DMS53 (cell line): ENCODE data around the gene RET.

ENCODE experiments used
- DNase-seq: peaks from one replicate; lab custom pipeline; 2025; lab: John Stamatoyannopoulos, UW

Gene RET

DNA sequence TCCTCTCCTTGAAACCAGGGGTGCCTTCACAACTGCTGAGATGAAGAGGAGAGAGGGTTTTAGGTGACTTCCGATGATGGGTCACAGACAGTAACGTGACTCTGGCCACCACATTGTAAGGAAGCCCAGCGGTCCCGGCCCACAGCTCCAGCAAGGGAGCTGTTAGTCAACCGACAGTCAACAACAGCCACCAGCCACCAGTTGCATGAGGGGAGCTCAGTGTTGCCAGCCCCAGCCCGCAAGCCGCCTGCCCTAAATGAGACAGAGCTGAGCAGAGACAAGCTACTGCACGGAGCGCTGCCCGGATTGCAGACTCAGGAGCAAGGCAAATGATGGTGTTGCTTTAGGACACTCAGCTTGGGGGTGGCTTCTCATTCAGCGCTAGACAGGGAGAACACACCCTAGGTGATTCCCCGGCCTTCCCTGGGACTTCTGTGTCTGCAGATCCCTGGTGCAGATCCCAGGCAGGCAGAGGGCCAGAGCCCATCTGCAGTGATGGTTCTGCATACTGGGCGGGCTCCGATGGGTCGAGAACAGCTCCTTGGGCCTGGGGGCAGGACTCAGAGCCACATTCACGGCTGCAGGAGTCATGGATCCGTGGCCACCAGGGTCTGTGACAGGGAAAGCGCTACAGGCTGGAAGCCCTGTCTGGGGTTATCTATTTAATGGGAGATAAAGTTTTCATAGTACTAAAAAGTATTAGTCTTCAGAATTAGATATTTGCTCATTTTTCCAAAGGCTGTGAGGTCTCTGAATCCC, 14.3 kb upstream of the RET start:
- no peak for DNase-seq

DNA sequence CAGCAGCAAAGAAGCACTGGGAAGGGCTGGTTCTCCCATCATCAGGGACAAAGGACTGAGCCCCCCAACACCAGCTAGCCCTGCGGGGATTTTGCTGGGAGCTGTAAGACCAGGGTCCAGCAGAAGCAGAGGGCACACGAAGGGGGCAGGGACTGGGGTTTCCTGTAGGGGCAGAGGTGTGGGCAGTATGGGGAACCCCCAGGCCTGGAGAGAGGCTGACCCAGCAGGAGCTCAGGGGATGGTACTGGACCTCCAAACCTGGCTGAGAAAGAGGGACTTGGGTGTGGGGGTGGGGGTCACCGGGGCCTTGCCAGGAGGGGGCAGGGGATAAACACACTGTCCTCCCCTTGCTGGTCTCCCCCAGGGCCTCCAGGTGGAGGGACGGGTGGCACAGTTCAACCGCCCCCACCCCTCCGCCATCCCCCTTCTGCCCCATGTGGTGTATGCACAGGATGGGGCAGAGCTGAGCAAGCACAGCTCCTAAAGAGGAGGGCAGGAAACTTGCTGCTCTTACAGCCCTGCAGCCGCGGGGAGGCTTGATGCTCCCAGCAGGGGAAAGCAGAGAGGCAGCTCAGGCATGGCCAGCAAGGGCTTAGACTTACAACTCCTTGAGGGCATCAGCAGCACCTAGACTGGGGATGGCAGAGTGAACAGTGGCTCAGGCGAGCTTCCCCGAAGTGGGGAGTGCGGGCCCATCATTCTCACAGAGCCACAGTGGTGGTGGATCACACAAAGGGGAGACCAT, 12.4 kb upstream of the RET start:
- DNase-seq = no peak

DNA sequence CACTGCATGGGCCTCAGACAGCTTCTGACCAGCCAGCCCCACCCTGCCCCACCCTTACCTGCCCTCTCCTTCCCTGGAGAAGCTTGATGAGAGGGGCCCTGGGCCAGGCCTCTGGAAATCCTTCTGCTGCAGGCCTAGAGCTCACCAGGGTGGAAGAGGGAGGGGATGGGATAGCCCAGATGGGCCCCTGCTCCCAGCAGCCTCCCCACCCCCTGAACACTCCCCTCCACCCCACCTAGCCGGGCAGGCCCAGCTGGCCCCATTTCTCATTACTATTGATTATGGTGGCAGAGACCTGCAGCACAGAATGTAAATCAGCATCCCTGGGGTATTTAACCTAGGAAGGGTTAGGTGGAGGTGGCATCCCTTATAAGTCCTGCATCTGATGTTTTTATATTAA, 11.6 kb upstream of the RET start:
- no peak for DNase-seq

GRCh38 chr10:43065761-43066160, 11.1 kb upstream of the RET start:
- DNase-seq = no peak

- DNase-seq = no peak
Observed at GRCh38 chr10:43066481-43066880, 10.4 kb upstream of the RET start.

DNA sequence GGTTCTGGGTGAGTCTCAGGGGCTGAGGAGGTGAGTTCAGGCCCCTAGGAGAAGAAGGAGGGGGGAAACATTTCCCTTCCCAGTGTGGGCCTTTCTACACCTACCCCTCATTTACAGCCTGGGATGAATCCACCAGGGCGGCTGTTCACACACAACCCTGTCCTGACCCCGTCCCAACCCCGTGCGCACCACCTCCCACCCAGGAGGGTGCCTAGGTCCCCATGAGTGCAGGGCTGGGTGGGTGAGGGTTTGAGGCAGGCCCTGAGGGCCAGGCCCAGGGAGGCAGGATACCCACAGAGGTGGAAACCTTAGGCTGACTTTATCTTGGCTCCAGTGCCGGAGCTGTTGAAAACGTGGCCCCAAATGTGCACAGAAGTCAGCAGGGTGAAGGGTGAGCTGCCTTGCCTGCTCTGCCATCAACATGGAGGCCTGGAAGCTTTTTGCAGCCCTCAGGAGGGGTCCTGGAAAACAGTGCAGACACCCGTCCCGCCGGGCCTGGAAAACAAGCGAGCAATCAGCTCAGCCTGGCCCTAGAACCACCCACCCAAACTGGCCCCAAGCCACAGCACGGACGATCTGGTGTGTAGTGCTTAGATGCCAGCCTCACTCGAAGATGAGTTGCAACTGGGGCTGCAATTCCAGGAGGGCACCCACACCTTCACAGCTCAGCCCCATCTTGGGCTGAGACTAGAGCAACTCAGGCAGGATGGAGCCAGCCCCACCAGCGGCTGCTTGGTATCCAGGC, 9.3 kb upstream of the RET start:
- DNase-seq = no peak

DNA sequence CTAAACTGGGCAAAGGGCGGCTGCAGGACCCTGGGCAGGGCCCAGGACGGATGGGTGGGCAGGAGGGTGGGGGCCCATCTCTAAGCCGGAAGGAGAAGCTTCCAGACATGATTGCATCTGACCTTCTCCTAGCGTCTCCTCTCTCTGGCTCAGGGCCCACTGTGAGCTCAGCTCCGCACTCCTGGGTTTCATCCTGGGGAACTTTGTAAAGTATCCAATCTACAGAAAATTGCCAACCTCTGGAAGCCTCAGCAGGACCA, 8.8 kb upstream of the RET start:
- no peak for DNase-seq

DNA sequence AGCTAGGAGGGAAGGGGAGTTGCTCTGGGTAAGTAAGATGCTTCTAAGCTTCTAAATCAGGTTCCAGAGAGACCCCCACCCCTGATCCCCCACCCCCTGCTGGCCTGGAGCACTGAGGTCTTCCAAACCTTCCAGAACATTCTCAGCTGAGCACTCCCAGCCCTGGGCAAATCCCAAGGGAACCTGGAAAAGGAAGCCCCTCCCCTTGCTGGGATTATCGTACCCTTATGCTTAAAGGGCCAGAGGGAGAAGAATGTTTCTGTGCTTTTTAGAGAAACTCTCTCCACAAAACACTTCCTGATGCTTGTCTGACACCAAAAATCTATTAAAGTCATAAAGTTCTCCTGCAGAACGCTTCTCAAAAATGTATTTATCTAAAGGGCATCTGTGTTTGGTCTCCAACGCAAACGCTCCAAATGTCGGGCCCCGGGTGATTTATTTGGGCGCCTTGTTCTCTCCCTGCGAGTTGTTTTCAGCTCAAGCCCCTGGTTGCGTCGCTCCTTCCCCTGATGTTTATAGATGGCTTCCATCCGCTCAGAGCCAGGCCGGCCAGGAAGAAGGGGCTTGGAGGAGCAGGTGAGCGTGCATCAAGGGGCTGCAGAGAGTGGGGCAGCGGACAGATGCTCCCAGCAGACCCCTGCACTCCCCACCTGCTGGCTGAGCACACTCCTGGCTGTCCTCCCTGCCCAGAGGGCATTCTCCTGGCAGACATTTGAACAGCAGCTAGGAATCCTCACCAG, 8.2 kb upstream of the RET start:
- DNase-seq = no peak

DNA sequence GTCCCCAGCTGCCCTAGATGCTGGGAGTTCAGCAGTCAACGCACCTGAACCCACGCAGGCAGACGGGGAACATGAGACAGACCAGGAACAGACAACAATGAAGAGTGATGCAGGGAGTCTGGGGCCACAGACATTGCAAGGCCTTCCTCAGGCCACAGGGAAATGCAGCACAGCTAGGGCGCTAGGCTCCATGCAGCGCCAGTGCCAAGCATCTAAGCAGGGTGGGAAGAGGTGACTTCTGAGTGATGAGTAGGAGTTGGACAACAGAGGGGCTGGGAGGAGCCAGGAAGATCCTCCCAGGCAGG, 7.7 kb upstream of the RET start:
- DNase-seq = no peak

DNA sequence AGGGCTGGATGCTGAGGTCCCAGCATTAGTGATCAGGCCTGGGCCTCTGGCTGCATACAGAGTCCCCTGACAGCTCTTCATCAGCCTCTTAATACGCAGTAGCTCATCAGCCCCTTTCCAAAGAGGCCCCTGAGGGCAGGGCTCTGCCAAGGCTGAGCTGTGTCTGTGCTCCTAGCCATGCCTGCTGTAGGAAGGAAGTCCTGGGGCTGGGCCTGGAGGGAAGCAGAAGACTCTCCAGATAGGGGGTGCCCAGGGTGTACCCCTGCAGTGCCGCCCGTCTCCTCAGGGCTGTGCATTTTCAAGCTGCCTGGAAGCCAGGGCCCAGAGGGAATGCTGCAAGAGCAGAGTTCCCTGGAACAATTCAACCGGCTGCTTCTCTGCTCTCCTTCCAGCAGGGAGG, 7.3 kb upstream of the RET start:
- no peak for DNase-seq

DNA sequence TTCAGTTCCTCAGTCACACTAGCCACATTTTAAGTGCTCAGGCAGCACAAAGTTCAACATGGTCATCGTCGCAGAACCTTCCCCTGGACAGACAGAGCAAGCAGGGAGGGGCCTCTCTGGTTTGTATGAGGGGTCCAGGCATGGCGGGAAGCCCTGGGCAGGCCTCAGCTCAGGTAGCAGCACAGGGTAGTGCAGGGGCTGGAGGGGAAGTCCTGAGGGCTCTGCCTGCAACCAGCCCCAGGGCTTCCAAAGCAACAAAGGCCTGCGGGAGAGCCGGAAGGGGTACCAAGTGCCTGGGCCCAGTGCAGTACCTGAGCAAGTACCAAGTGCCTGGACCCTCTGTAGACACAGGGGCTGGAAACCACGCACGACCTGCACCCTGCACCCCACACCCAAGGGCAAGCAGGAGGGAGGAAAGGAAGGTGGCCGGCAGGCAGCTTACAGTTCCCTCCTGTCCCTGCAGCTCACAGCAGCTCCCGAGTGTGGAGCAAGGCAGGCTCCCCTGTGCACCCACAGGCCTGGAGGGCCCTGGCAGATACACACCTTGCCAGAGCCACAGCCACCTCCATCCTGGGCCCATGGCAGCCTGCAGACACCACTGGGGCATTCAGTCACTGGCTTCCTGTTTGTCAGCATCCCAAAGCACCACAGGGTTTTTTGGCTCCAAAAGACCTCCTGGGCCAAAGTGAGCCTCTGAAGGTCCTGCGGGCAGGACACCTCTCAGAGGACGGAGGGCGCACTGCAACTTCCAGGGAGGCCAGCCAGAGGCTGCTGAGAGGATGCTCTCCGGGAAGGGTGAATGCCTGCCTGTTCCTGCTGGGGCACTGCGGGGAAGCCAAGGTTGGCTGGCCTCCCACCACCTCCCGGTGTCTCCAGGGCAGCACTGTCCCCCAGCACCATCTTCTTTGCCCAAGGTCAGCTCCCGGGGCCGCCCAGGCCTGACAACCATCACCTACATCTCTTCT, 6.5 kb upstream of the RET start:
- no peak for DNase-seq

DNA sequence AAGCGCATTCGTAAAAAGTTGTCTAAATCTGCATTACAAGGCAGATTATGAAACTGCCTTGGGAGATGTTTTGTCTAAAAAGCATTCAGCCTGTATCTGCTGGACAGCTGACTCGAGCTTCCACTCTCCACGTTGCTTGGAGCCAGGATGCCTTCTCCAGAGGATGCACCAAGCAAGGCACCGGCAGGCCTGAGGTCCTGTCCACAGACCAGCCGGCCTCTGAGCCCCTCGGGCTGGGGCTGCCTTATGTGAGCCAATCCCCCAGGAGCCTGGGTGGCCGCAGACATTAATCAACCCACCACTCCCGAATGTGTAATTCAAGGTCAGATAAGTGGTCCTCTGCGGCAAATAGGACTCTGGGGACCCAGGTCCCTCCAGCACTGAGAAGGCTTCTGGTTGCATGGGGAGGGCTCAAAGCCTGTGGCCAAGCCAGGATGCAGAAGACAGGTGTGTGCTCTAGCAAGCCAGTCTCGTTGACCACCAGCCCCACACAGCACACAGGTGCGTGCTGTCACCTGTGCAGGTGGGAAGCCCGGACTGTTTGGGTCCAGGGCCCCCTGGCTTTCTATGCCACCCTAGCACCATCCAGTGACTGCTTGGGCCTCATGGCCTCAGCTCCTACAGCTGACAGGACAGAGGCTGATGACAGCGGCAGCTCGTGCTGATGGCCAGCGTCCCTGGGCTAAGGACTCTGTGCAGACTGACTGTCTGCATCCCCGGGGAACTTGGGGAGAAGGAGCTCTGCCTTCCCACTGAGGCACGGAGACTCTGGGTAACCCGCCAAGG, 4.8 kb upstream of the RET start:
- peak; percentile 38 for DNase-seq

GRCh38 chr10:43073191-43073590, 3.7 kb upstream of the RET start:
- DNase-seq = no peak

- no peak for DNase-seq
Observed at GRCh38 chr10:43073721-43074120, 3.1 kb upstream of the RET start.

- no peak for DNase-seq
Observed at GRCh38 chr10:43074409-43074808, 2.5 kb upstream of the RET start.

DNA sequence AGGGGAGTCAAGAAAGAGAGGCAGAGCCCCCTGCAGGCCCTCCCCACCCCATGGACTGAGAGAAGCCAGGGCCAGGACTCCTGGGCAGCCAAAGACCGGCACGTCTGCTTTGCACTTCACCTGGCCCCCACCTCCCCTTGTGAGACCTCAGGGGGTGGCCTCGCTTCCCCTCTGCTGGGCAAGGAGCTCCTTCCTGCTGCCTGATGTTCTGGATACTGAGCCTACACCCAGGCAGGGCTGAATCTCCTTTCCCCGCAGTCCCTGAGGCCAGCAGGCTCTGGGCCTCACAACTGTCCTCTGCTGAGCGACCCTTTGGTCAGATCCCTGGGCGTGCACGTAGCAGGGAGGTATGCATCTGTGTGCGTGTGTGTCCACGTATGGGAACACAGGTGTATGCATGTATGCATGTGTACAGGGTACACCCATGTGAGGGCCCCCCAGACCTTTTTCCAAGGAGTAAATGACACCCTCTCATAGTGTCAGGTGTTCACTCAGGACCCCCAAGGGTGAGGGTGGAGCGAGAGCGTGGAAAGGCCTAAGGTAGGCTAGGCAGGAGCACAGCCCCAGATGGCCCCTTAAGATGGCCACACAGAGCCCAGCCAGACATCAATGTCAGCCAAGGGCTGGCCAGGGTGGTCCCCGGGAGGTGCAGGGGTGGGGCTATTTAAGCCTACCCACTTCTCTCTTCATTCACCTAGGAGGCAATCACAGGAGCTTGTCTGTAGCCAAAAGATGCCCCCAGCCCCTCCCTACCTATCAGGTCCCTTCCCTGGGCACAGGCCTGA, 1.9 kb upstream of the RET start:
- DNase-seq = no peak

GRCh38 chr10:43075612-43076003, 1.3 kb upstream of the RET start:
- DNase-seq = peak; percentile 71

- DNase-seq = peak; percentile 73
Observed at GRCh38 chr10:43076311-43076875, 476 bp upstream of the RET start.

- DNase-seq = peak; percentile 68
Observed at GRCh38 chr10:43077421-43078171, 727 bp downstream of the RET start.
